ENCODE measurements around the gene SLC8B1.
A peak's percentile ranks its signal among the peaks of the same experiment; 100 is the strongest.

The SLC8B1 gene

GRCh38 chr12:113334786-113335539 is at the start of gene SLC8B1:
Gene SLC8B1, minus strand, starts transcription at chr12:113335109. Its CDS starts 2,231 bp downstream, at chr12:113332878.
- Mint-ChIP-seq H3K27me3 (no peaks in the 10 kb centered on the region), H3K36me3 (ENCODE audit: insufficient read depth) (peaks cover 4% of the 10 kb centered on the region), H3K4me3 (peak within 1 kb of the TSS; percentile 89), H3K4me1 (peaks cover 26% of the 10 kb centered on the region), H3K27ac (ENCODE audit: low read depth) (peak within 1 kb of the TSS; percentile 64), H3K9me3 (no peaks in the 10 kb centered on the region)
- ATAC-seq (replicated peaks; ENCODE audit: extremely low read depth, poor library complexity, severe bottlenecking) (peak; percentile 90), DNase-seq (ENCODE audit: low spot score in 2 of 2) (peak; percentile 69 to 79)

- no peak overlapping the region for H3K27ac Mint-ChIP-seq (ENCODE audit: low read depth)
- H3K4me1 Mint-ChIP-seq: no peaks in the 10 kb centered on the region
- ATAC-seq (replicated peaks; ENCODE audit: extremely low read depth, poor library complexity, severe bottlenecking) (no peak), DNase-seq (ENCODE audit: low spot score in 2 of 2) (no peak)
- no peak overlapping the region for H3K4me3 Mint-ChIP-seq
- H3K27me3 Mint-ChIP-seq: no peaks in the 10 kb centered on the region
- H3K36me3 Mint-ChIP-seq (ENCODE audit: insufficient read depth): peaks cover 16% of the 10 kb centered on the region
- H3K9me3 Mint-ChIP-seq: no peaks in the 10 kb centered on the region
Measured at GRCh38 chr12:113382206-113382605, 47.3 kb upstream of the SLC8B1 start.

GRCh38 chr12:113381220-113381619 is 46.3 kb upstream of the SLC8B1 start:
- Mint-ChIP-seq H3K27ac (ENCODE audit: low read depth) (no peak overlapping the region), H3K36me3 (ENCODE audit: insufficient read depth) (peaks cover 20% of the 10 kb centered on the region), H3K4me3 (no peak overlapping the region), H3K27me3 (no peaks in the 10 kb centered on the region), H3K9me3 (no peaks in the 10 kb centered on the region), H3K4me1 (no peaks in the 10 kb centered on the region)
- DNase-seq (ENCODE audit: low spot score in 2 of 2): no peak
- ATAC-seq (replicated peaks; ENCODE audit: extremely low read depth, poor library complexity, severe bottlenecking): no peak

GRCh38 chr12:113378291-113378690 is 43.4 kb upstream of the SLC8B1 start:
- Mint-ChIP-seq H3K4me1 (no peaks in the 10 kb centered on the region), H3K36me3 (ENCODE audit: insufficient read depth) (peaks cover 12% of the 10 kb centered on the region), H3K4me3 (no peak overlapping the region), H3K27me3 (no peaks in the 10 kb centered on the region), H3K27ac (ENCODE audit: low read depth) (no peak overlapping the region), H3K9me3 (no peaks in the 10 kb centered on the region)
- ATAC-seq (replicated peaks; ENCODE audit: extremely low read depth, poor library complexity, severe bottlenecking) (no peak), DNase-seq (ENCODE audit: low spot score in 2 of 2) (no peak)

- no peak overlapping the region for H3K4me3 Mint-ChIP-seq
- H3K27ac Mint-ChIP-seq (ENCODE audit: low read depth): no peak overlapping the region
- no peaks in the 10 kb centered on the region for H3K27me3 Mint-ChIP-seq
- H3K9me3 Mint-ChIP-seq: no peaks in the 10 kb centered on the region
- H3K36me3 Mint-ChIP-seq (ENCODE audit: insufficient read depth): peaks cover 12% of the 10 kb centered on the region
- DNase-seq (ENCODE audit: low spot score in 2 of 2) (no peak), ATAC-seq (replicated peaks; ENCODE audit: extremely low read depth, poor library complexity, severe bottlenecking) (no peak)
- H3K4me1 Mint-ChIP-seq: peaks cover 7% of the 10 kb centered on the region
Measured at GRCh38 chr12:113374823-113375428, 40.0 kb upstream of the SLC8B1 start.

GRCh38 chr12:113373969-113374368 is 39.1 kb upstream of the SLC8B1 start:
- Mint-ChIP-seq H3K4me3 (no peak overlapping the region), H3K27me3 (no peaks in the 10 kb centered on the region), H3K27ac (ENCODE audit: low read depth) (no peak overlapping the region), H3K9me3 (no peaks in the 10 kb centered on the region), H3K4me1 (peaks cover 7% of the 10 kb centered on the region), H3K36me3 (ENCODE audit: insufficient read depth) (peaks cover 13% of the 10 kb centered on the region)
- ATAC-seq (replicated peaks; ENCODE audit: extremely low read depth, poor library complexity, severe bottlenecking) (no peak), DNase-seq (ENCODE audit: low spot score in 2 of 2) (no peak)

- Mint-ChIP-seq H3K36me3 (ENCODE audit: insufficient read depth) (peaks cover 13% of the 10 kb centered on the region), H3K27ac (ENCODE audit: low read depth) (no peak overlapping the region), H3K4me3 (no peak overlapping the region), H3K4me1 (peaks cover 11% of the 10 kb centered on the region), H3K27me3 (no peaks in the 10 kb centered on the region), H3K9me3 (no peaks in the 10 kb centered on the region)
- DNase-seq (ENCODE audit: low spot score in 2 of 2) (no peak), ATAC-seq (replicated peaks; ENCODE audit: extremely low read depth, poor library complexity, severe bottlenecking) (no peak)
Measured at GRCh38 chr12:113373440-113373839, 38.5 kb upstream of the SLC8B1 start.

- H3K36me3 Mint-ChIP-seq (ENCODE audit: insufficient read depth): peaks cover 13% of the 10 kb centered on the region
- H3K27ac Mint-ChIP-seq (ENCODE audit: low read depth): no peak overlapping the region
- no peaks in the 10 kb centered on the region for H3K9me3 Mint-ChIP-seq
- no peaks in the 10 kb centered on the region for H3K27me3 Mint-ChIP-seq
- DNase-seq (ENCODE audit: low spot score in 2 of 2) (no peak), ATAC-seq (replicated peaks; ENCODE audit: extremely low read depth, poor library complexity, severe bottlenecking) (no peak)
- H3K4me1 Mint-ChIP-seq: peaks cover 15% of the 10 kb centered on the region
- no peak overlapping the region for H3K4me3 Mint-ChIP-seq
Measured at GRCh38 chr12:113372371-113372770, 37.5 kb upstream of the SLC8B1 start.

GRCh38 chr12:113371808-113372207 is 36.9 kb upstream of the SLC8B1 start:
- no peak overlapping the region for H3K4me3 Mint-ChIP-seq
- no peak overlapping the region for H3K27ac Mint-ChIP-seq (ENCODE audit: low read depth)
- no peaks in the 10 kb centered on the region for H3K27me3 Mint-ChIP-seq
- peaks cover 9% of the 10 kb centered on the region for H3K36me3 Mint-ChIP-seq (ENCODE audit: insufficient read depth)
- H3K4me1 Mint-ChIP-seq: peaks cover 15% of the 10 kb centered on the region
- no peaks in the 10 kb centered on the region for H3K9me3 Mint-ChIP-seq
- DNase-seq (ENCODE audit: low spot score in 2 of 2) (no peak), ATAC-seq (replicated peaks; ENCODE audit: extremely low read depth, poor library complexity, severe bottlenecking) (no peak)

GRCh38 chr12:113370923-113371682 is 36.2 kb upstream of the SLC8B1 start:
- peaks cover 8% of the 10 kb centered on the region for H3K36me3 Mint-ChIP-seq (ENCODE audit: insufficient read depth)
- DNase-seq (ENCODE audit: low spot score in 2 of 2) (no peak), ATAC-seq (replicated peaks; ENCODE audit: extremely low read depth, poor library complexity, severe bottlenecking) (no peak)
- peaks cover 15% of the 10 kb centered on the region for H3K4me1 Mint-ChIP-seq
- H3K27ac Mint-ChIP-seq (ENCODE audit: low read depth): no peak overlapping the region
- no peaks in the 10 kb centered on the region for H3K9me3 Mint-ChIP-seq
- H3K27me3 Mint-ChIP-seq: no peaks in the 10 kb centered on the region
- H3K4me3 Mint-ChIP-seq: no peak overlapping the region

- Mint-ChIP-seq H3K27ac (ENCODE audit: low read depth) (no peak overlapping the region), H3K4me3 (no peak overlapping the region), H3K4me1 (peaks cover 15% of the 10 kb centered on the region), H3K27me3 (no peaks in the 10 kb centered on the region), H3K9me3 (no peaks in the 10 kb centered on the region), H3K36me3 (ENCODE audit: insufficient read depth) (peaks cover 8% of the 10 kb centered on the region)
- ATAC-seq (replicated peaks; ENCODE audit: extremely low read depth, poor library complexity, severe bottlenecking) (no peak), DNase-seq (ENCODE audit: low spot score in 2 of 2) (no peak)
Measured at GRCh38 chr12:113369391-113369985, 34.6 kb upstream of the SLC8B1 start.

- no peaks in the 10 kb centered on the region for H3K9me3 Mint-ChIP-seq
- ATAC-seq (replicated peaks; ENCODE audit: extremely low read depth, poor library complexity, severe bottlenecking) (no peak), DNase-seq (ENCODE audit: low spot score in 2 of 2) (no peak)
- peaks cover 15% of the 10 kb centered on the region for H3K4me1 Mint-ChIP-seq
- H3K27ac Mint-ChIP-seq (ENCODE audit: low read depth): no peak overlapping the region
- no peak overlapping the region for H3K4me3 Mint-ChIP-seq
- no peaks in the 10 kb centered on the region for H3K27me3 Mint-ChIP-seq
- H3K36me3 Mint-ChIP-seq (ENCODE audit: insufficient read depth): peaks cover 5% of the 10 kb centered on the region
Measured at GRCh38 chr12:113368331-113368730, 33.4 kb upstream of the SLC8B1 start.
